Measurements from ENCODE around the gene MTFR1L.

Gene MTFR1L

DNA sequence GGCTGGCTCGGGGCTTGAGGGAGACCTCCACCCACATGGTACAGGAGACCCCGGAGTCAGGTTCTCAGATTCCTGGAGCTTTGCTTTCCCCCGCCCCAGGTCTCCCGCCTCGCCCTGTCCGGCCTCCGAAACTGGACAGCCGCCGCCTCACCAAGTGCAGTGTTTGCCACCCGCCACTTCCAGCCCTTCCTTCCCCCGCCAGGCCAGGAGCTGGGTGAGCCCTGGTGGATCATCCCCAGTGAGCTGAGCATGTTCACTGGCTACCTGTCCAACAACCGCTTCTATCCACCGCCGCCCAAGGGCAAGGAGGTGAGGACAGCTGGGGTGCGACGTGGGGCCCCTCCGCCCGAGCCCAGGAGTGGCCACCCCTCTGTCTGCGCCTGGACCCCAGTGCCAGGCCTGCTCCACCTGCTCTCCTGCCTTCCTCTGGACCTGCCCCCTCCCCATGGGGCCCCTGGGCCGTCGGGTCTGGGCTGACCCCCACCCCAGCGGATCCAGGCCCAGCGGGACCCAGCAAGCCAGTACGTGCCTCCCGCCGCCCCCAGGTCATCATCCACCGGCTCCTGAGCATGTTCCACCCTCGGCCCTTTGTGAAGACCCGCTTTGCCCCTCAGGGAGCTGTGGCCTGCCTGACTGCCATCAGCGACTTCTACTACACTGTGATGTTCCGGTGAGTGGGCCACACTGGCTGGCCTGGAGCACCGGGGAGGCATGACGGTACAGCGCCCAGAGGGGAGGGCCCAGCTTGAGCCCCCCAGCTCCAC is 11.1 kb upstream of the MTFR1L start:
- no peak for DNase-seq

DNA sequence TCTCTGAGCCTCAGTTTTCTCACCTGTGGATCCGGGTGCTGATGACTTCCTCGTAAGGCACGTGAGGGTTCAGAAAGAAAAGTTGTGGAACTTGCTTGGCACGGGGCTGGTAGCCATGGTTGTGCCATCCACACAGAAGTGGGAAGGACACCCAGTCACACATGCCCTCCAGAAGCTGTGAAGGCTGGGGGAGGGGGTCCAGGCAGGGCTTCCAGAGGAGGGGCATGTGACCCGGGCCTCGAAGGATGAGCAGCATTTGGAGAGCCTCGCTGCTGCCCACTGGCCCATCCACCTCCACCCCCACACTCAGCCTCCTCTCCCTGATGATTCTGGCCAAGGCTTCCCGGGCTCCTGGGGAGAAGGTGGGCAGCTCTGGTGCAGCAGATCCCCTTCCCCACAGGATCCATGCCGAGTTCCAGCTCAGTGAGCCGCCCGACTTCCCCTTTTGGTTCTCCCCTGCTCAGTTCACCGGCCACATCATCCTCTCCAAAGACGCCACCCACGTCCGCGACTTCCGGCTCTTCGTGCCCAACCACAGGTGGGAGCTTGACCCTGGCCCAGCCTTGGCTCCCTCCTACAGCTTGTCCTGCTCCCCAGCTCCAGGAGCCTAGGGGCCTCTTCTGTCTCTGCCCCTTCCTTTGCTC is 10.3 kb upstream of the MTFR1L start:
- no peak for DNase-seq

GRCh38 chr1:25809929-25810328 is 9.8 kb upstream of the MTFR1L start:
- no peak for DNase-seq

GRCh38 chr1:25810341-25811299 is 9.1 kb upstream of the MTFR1L start:
- peak; percentile 49 for DNase-seq

DNA sequence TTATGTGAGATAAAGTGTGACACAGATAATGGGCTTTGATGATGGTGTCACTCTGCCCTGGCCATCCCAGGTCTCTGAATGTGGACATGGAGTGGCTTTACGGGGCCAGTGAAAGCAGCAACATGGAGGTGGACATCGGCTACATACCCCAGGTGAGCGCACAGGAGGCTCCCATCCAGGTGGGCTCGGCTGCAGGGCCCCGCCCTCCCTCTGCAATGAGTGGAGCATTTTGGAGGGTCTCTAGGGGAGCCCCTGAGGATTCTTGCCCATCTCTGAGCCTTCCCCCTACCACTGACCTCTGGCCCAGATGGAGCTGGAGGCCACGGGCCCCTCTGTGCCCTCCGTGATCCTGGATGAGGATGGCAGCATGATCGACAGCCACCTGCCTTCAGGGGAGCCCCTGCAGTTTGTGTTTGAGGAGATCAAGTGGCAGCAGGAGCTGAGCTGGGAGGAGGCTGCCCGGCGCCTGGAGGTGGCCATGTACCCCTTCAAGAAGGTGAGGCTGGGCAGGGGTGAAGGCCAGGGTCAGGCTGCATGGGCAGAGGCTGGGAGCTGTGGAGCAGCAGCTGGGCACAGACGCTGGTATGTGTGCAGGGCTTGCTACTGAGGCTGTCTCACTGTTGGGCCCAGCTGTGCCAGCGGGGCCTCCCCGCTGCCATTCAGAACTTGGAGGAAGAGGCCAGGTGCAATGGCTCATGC is 8.2 kb upstream of the MTFR1L start:
- no peak for DNase-seq

DNA sequence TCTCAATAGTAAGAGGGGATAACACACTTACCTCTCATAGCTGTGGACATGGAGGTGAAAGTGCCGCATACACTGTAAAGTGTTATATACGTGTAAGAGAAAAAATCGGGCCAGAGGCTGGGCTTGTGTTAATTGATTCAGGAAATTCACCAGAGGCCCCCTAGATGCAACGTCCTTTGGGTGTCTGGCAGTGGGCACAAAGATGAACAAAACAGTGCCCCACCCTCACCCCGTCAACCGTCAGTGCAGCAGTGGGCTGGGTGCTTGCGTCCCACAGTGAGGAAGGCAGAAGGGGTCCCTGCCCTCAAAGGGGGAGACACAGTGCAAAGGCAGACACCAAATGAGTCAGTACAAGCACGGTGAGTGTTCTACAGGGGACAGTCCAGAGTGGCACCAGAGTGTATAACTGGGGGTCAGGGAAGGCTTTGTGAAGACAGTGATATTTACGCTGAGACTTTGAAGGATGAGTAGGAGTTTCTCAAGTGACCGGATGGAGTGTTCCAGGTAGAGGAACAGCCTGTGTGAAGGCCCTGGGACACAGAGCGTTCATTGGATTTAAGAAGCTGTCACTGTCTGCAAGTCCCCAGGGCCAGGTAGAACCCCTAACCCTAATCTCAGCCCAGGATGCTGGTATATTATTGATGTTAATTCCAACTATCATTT is 6.6 kb upstream of the MTFR1L start:
- no peak for DNase-seq

DNA sequence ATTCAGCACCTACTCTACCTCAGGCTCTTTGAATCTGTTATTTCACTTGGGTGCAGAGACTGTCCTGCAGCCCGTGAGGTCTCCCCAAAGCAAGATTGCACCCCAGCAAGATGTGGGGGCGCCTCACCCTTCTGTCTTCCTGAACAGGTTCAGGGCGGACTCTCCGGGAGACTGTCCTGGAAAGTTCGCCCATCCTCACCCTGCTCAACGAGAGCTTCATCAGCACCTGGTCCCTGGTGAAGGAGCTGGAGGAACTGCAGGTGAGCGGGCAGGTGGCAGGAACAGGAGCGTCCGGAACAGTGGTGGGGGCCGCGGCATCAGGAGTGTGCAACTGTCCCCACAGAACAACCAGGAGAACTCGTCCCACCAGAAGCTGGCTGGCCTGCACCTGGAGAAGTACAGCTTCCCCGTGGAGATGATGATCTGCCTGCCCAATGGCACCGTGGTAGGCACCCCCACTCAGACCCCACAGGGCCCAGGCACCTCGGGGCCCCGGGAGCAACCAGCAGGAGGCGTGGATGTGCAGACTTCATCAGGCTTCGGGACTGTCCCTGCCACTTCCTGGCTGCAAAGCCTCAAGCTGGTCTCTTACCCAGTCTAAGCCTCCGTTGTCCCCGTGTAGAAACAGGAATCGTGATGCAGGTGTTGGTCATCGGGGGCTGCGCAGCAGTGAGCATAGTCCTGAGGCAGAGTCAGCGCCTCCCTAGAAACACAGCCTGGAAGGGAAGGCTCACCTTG is 5.9 kb upstream of the MTFR1L start:
- DNase-seq = no peak

DNA sequence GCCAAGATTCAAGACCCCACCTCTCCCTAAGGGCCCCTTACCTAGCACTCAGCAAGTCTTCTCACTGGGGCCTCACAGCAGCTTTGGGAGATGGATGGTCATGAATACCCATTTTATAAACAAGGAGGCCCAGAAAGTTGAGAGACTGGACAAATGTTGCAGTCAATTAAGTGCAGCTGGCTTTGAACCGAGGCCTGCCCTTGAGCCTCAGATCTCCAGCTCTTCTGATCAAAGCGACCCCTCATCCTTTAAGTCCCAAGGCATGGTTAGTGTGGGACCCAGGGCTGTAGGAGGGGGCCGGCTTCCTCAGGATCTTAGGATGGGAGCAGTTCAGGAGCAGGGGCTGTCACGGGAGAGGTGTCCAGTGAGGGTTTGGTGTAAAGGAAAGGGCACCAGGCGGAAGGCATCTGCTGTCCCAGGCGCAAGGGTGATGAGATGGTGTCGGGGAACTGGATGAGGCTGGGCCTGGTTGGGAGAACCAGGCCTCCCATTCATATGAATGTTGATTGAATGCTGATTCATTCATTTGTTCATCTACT is 5.1 kb upstream of the MTFR1L start:
- DNase-seq = no peak

DNA sequence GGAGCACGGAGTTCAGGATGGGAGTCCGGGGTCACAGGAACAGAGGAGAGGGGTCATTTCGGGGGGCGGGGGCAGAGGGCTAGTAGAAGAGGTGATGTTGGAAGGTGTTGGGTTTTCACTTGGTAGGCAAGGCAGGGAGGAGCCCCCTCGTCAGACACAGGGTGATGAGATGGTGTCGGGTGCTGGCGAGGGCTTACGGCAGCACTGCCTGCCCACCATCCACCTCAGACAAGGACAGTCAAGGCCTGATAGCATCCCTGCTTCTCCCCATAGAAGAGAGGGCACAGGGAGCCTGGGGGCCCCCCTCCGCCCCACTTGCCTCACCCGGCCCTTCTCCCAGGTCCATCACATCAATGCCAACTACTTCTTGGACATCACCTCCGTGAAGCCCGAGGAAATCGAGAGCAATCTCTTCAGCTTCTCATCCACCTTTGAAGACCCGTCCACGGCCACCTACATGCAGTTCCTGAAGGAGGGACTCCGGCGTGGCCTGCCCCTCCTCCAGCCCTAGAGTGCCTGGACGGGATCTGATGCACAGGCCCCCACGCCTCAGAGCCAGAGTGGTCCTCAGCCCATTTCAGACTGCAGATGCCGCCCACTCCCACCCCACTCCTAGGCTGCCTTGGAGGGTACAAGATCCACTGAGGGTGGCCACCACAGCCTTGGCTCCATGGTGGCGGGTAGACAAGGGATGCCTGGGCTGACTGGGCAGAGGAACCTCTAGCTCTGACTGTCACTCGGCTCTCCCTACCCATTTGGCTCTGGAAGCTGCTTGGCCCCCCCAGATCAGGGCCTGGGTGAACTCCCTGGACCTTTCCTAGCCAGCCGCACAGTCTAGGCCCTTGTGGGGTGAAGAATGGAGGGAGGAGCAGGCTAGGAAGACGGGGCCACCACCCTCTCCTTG is 4.3 kb upstream of the MTFR1L start:
- no peak for DNase-seq

GRCh38 chr1:25816112-25816718 is 3.5 kb upstream of the MTFR1L start:
- no peak for DNase-seq

DNA sequence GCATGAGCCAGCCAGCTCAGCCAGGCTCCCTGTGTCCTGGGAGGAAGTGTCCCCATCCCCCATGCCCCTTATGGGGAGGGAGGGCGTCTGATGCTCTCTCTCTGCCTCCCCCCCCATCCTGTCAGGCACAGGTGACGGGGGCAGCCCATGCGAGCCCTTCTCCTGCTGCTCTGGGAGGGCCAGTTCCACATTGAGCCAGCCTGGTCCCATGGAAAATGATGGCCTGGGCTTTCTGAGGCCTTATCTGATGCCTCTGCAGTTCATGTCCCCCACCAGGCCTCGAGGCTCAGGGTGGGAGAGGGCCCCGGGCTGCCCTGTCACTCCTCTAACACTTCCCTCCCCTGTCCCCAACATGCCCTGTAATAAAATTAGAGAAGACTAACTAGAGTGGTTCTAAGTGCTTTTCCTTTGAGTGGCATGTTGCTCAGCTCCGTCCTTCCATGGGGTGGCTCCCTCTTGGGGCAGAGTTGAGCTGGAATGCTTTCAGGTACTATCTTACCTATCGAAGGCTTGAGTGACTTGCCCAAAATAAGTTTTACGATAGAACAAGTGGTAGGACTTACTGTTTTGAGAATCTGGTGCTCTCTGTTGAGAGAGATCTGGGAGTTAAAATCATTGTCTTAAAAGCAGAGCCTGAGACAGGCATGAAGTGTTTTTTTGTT is 1.8 kb upstream of the MTFR1L start:
- no peak for DNase-seq

DNA sequence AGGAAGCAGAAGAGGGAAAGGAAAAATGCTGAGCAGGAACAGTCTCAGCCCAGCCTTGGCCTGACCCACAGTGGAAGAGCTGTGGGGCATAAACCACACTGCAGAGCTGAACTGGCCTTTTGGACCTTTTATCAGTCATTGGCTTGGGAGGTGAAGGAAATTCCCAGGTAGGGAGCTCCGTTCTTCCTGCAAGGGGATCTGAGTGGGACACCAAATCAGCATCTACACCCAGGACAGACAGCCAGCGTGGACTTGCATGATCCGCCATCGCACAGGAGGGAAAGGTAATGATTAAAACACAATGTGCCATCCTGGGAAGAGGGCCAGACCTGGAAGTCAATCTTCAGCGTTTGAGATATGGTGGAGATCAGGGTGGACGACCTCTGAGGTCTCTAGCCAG is 1.2 kb upstream of the MTFR1L start:
- no peak for DNase-seq

DNA sequence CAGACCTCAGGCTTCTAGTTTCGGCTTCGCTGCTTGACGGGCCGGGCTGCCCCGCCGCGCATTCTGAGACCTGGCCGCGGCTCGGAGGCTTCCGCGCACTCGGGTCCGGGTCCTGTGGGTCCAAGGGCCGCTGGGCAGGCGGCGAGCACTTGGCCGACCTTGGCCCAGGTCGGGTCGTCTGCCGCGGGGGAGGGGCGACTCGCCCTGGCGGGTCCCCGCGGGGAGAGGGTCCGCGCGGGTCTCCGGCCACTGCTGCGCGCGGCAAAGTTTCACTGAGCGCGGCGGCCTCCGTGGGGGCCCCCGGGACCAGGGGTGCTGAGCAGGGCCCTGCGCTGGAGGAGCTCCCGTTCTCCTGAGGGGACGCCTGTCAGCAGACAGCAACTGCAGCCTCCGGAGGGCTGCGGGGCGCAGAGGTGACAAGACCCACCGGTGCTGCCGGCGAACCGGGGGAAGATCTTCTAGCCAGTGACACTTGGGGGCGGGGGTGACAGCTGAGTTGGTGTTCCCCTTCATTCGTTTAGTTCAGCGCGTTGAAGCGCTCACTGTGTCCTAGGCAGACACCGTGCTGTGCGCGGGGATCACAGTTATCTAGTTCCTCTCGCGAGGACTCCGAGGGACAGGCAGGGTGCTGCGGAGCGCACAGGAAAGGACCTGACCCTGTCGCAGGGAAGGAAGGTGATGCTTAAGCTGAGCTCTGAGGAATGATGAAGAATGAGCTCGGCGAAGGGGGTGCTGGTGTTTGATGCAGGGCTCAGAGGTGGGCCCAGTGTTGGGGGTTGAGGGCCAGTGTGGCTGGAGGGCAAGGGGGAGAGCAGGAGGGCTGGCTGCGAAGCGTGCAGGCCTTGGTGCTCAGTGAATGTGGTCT is 725 bp downstream of the MTFR1L start:
- peak; percentile 40 for DNase-seq

- no peak for DNase-seq
Measured at GRCh38 chr1:25821112-25821476, 1.3 kb downstream of the MTFR1L start.

GRCh38 chr1:25821630-25822091 is 1.9 kb downstream of the MTFR1L start:
- no peak for DNase-seq

GRCh38 chr1:25825605-25826004 is 5.9 kb downstream of the MTFR1L start:
- DNase-seq = no peak

DNA sequence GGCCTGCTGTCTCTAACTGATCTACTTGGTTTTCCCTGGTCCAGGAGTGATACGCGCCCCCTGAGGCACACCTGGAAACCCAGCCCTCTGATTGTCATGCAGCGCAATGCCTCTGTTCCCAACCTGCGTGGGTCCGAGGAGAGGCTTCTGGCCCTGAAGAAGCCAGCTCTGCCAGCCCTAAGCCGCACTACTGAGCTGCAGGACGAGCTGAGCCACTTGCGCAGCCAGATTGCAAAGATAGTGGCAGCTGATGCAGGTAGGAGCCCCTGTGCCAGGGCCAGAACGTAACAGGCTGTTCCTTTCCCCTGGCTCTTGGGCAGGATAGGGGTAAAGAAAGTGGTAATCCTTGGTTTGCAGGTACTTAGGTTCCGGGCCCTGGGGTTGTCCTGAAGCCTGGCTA is 6.8 kb downstream of the MTFR1L start:
- no peak for DNase-seq

- no peak for DNase-seq
Measured at GRCh38 chr1:25828491-25828890, 8.7 kb downstream of the MTFR1L start.
